GM18507 (cell line): Measurements from ENCODE around the gene NT5C1B.

Experiments
- DNase-seq: peaks from one replicate; pipeline ENCODE4 v3.0.0; 2011; ENCODE audit warnings: low read depth; ENCODE audit not compliant: insufficient read length; ENCODE audit errors: extremely low spot score
- FAIRE-seq: peaks from 2 replicates; lab custom pipeline; 2011; peaks lifted over from hg19 to GRCh38; lab: Jason Lieb, UNC

The NT5C1B gene

GRCh38 chr2:18602298-18602697 is 12.9 kb upstream of the NT5C1B start:
- no peak for FAIRE-seq
- no peak for DNase-seq

GRCh38 chr2:18600255-18600613 is 10.9 kb upstream of the NT5C1B start:
- FAIRE-seq (no peak), DNase-seq (no peak)

GRCh38 chr2:18599509-18600254 is 10.3 kb upstream of the NT5C1B start:
- FAIRE-seq = no peak
- DNase-seq = no peak

GRCh38 chr2:18598848-18599484 is 9.6 kb upstream of the NT5C1B start:
- DNase-seq (no peak), FAIRE-seq (no peak)

- no peak for FAIRE-seq
- DNase-seq = no peak
Observed at GRCh38 chr2:18597618-18598017, 8.2 kb upstream of the NT5C1B start.

- FAIRE-seq = no peak
- no peak for DNase-seq
Observed at GRCh38 chr2:18596993-18597392, 7.6 kb upstream of the NT5C1B start.

GRCh38 chr2:18593496-18593895 is 4.1 kb upstream of the NT5C1B start:
- FAIRE-seq (no peak), DNase-seq (no peak)

GRCh38 chr2:18592372-18592771 is 3.0 kb upstream of the NT5C1B start:
- no peak for FAIRE-seq
- no peak for DNase-seq

GRCh38 chr2:18588802-18589201 is 567 bp downstream of the NT5C1B start:
- DNase-seq = no peak
- no peak for FAIRE-seq

GRCh38 chr2:18588049-18588448 is 1.3 kb downstream of the NT5C1B start:
- no peak for DNase-seq
- no peak for FAIRE-seq

- DNase-seq (no peak), FAIRE-seq (no peak)
Observed at GRCh38 chr2:18585526-18585925, 3.8 kb downstream of the NT5C1B start.

GRCh38 chr2:18584608-18584954 is 4.8 kb downstream of the NT5C1B start:
- no peak for FAIRE-seq
- no peak for DNase-seq

- FAIRE-seq (no peak), DNase-seq (no peak)
Observed at GRCh38 chr2:18583905-18584607, 5.3 kb downstream of the NT5C1B start.

- DNase-seq (no peak), FAIRE-seq (no peak)
Observed at GRCh38 chr2:18580606-18581005, 8.8 kb downstream of the NT5C1B start.

- FAIRE-seq (no peak), DNase-seq (no peak)
Observed at GRCh38 chr2:18578033-18578432, 11.3 kb downstream of the NT5C1B start.

GRCh38 chr2:18566145-18566769 is 23.1 kb downstream of the NT5C1B start:
- no peak for DNase-seq
- FAIRE-seq = no peak

GRCh38 chr2:18560797-18561085 is 28.6 kb downstream of the NT5C1B start:
- no peak for DNase-seq
- FAIRE-seq = no peak

- peak; percentile 98 for FAIRE-seq
Observed at GRCh38 chr2:18560031-18560796, 29.2 kb downstream of the NT5C1B start, which contains the start of gene RDH14. TSS of gene RDH14 (minus strand) at chr2:18560653. CDS start at chr2:18560572, 81 bp downstream.

GRCh38 chr2:18559531-18560030 is 29.8 kb downstream of the NT5C1B start:
- no peak for DNase-seq
- FAIRE-seq = no peak

More at GRCh38 chr2:18560031-18560796, 29.2 kb downstream of the NT5C1B start, which contains the start of gene RDH14:
- peak; percentile 62 for DNase-seq

- FAIRE-seq (no peak), DNase-seq (no peak)
Observed at GRCh38 chr2:18558458-18558857, 30.9 kb downstream of the NT5C1B start.
